PC-9 (cell line): ENCODE results near the gene SGMS1. TPM values are rescaled to one million over a fixed set of nuclear protein-coding genes. Genes with fewer than 3 reads are reported as not detected.

Experiments
- BruUV-seq: library from RNA; stranded (reverse); fragments of 400-500 nt; replicated peaks from 2 replicates; lab custom pipeline; 2021; lab: Mats Ljungman, UMichigan
- CTCF ChIA-PET: fragments of 300-600 bp; sonication (Branson Sonifier 250); formaldehyde crosslinking; loops from one replicate; lab custom pipeline; 2022; ENCODE audit warnings: antibody characterized with exemption; lab: Charles Lee
- POLR2A ChIA-PET: fragments of 300-600 bp; sonication (Branson Sonifier 250); formaldehyde crosslinking; loops from one replicate; lab custom pipeline; 2022; ENCODE audit warnings: antibody characterized with exemption; ENCODE audit not compliant: unreplicated experiment; lab: Charles Lee
- DNase-seq, 2 experiments: peaks; one replicate each; pipeline versions ENCODE4 v3.0.0 to v3.0.0-alpha.2; 2015 to 2022; ENCODE audit warnings: mixed read lengths in 1 of 2
- H2AFZ ChIP-seq: fragments of 200-600 bp; sonication (generic); 2 replicates; pipeline ENCODE4 v1.8.1; 2017; ENCODE audit warnings: antibody characterized with exemption
- H3F3A ChIP-seq: fragments of 200-600 bp; sonication (generic); 2 replicates; pipeline ENCODE4 v1.8.1; 2017; ENCODE audit warnings: antibody characterized with exemption, mild to moderate bottlenecking, low read depth; ENCODE audit not compliant: insufficient read depth
- H3K27ac ChIP-seq: fragments of 200-600 bp; sonication (generic); 2 replicates; pipeline ENCODE4 v1.6.1; 2016; ENCODE audit warnings: mixed run types
- H3K27me3 ChIP-seq: fragments of 200-600 bp; sonication (generic); 2 replicates; pipeline ENCODE4 v1.6.1; 2016; ENCODE audit warnings: low read depth, mixed run types; ENCODE audit not compliant: insufficient read depth
- H3K36me3 ChIP-seq: fragments of 200-600 bp; sonication (generic); 2 replicates; pipeline ENCODE4 v1.6.1; 2016; ENCODE audit warnings: low read depth, mixed run types
- H3K4me1 ChIP-seq: fragments of 200-600 bp; sonication (generic); replicated peaks from 2 replicates; pipeline ENCODE4 v1.6.1; 2016; ENCODE audit warnings: mixed run types; ENCODE audit not compliant: insufficient read depth
- H3K4me2 ChIP-seq: fragments of 200-600 bp; sonication (generic); 2 replicates; pipeline ENCODE4 v1.6.1; 2017; ENCODE audit warnings: mixed run types
- H3K4me3 ChIP-seq: fragments of 200-600 bp; sonication (generic); 2 replicates; pipeline ENCODE4 v1.6.1; 2016; ENCODE audit warnings: mixed run types
- H3K79me2 ChIP-seq: fragments of 200-600 bp; sonication (generic); 2 replicates; pipeline ENCODE4 v1.6.1; 2017; ENCODE audit warnings: low read depth, mixed run types
- H3K9me2 ChIP-seq: fragments of 200-600 bp; sonication (generic); 2 replicates; pipeline ENCODE4 v1.8.1; 2017; ENCODE audit warnings: mild to moderate bottlenecking; ENCODE audit not compliant: insufficient read depth
- H3K9me3 ChIP-seq: fragments of 200-600 bp; sonication (generic); 2 replicates; pipeline ENCODE4 v1.8.1; 2016; ENCODE audit warnings: low read depth; ENCODE audit not compliant: insufficient read depth
- H4K20me1 ChIP-seq: fragments of 200-600 bp; sonication (generic); 2 replicates; pipeline ENCODE4 v1.8.1; 2017; ENCODE audit not compliant: insufficient read depth
- CTCF ChIP-seq: fragments of 200-600 bp; sonication (generic); conservative IDR thresholded peaks from 2 replicates; pipeline ENCODE4 v1.6.1; 2017; ENCODE audit warnings: mixed run types, antibody characterized with exemption, mild to moderate bottlenecking, moderate library complexity
- EZH2 ChIP-seq: fragments of 200-600 bp; sonication (generic); IDR thresholded peaks from 2 replicates; pipeline ENCODE4 v1.8.0; 2017; ENCODE audit warnings: antibody characterized with exemption, low read depth
- intact Hi-C: fragments of 100-400 bp; cut with micrococcal nuclease; formaldehyde crosslinking; loops from one replicate; pipeline ENCODE4 v1.10.0; 2022; ENCODE audit not compliant: unreplicated experiment
- total RNA-seq: library from RNA; stranded (reverse); gene quantifications from 2 replicates; pipeline ENCODE4 v1.2.3, GENCODE V29; 2021

Gene SGMS1
- total RNA-seq, 1 experiment from 2014 or later, result 35.0 TPM

- Histone ChIP-seq H3K4me1 (peaks cover 4% of the 10 kb centered on the region; the same call in 1 of the 2 replicates), H4K20me1 (no peaks in the 10 kb centered on the region), H3K9me2 (0 out of 2 replicates have a peak, but pooled peaks cover 10% of the 10 kb centered on the region), H3K27ac (no peak overlapping the region), H3K79me2 (peaks cover 44% of the 10 kb centered on the region), H3K4me3 (no peak overlapping the region), H3K4me2 (no peak overlapping the region), H3K27me3 (no peaks in the 10 kb centered on the region), H2AFZ (no peak overlapping the region), H3K9me3 (no peaks in the 10 kb centered on the region), H3K36me3 (peaks cover 14% of the 10 kb centered on the region; the same call in 1 of the 2 replicates), H3F3A (peaks cover 9% of the 10 kb centered on the region; the same call in 1 of the 2 replicates)
- CTCF ChIA-PET, result no interaction called here
- POLR2A ChIA-PET, result interaction anchor here (0.8 kb wide), 1 partner anchor 67 kb away, joined by 3 read pairs; no protein-coding TSS in a partner anchor
- intact Hi-C loops, result no loop called here
- DNase-seq, result no peak
- TF ChIP-seq CTCF (no peak), EZH2 (no peak)
- no TSS peak for BruUV-seq
Measured at GRCh38 chr10:50331486-50331885, 292.3 kb downstream of the SGMS1 start.

- no peak overlapping the region for H3K4me3 ChIP-seq
- peak overlapping the region; percentile 62; the same call in 1 of the 2 replicates for H3K27ac ChIP-seq
- H3K4me2 ChIP-seq, result no peak overlapping the region
- TF ChIP-seq CTCF (no peak), EZH2 (no peak)
- peaks cover 35% of the 10 kb centered on the region for H3K79me2 ChIP-seq
- BruUV-seq, result no TSS peak
- intact Hi-C loops, result loop anchor here (5.0 kb wide), 2 partner anchors 35 to 80 kb away; no protein-coding TSS in a partner anchor
- peaks cover 24% of the 10 kb centered on the region for H3K4me1 ChIP-seq
- H3K36me3 ChIP-seq, result peaks cover 21% of the 10 kb centered on the region
- no peaks in the 10 kb centered on the region for H3K27me3 ChIP-seq
- DNase-seq, result peak in 1 of 2 experiments; percentile 52
- H4K20me1 ChIP-seq, result 0 out of 2 replicates have a peak, but pooled peaks cover 6% of the 10 kb centered on the region
- H3K9me3 ChIP-seq, result no peaks in the 10 kb centered on the region
- H2AFZ ChIP-seq, result no peak overlapping the region
- H3F3A ChIP-seq, result peaks cover 30% of the 10 kb centered on the region
- POLR2A ChIA-PET, result interaction anchor here (1.3 kb wide), 1 partner anchor 91 kb away, joined by 6 read pairs; no protein-coding TSS in a partner anchor
- H3K9me2 ChIP-seq, result 0 out of 2 replicates have a peak, but pooled peaks cover 10% of the 10 kb centered on the region
- CTCF ChIA-PET, result no interaction called here
Measured at GRCh38 chr10:50326757-50327701, 296.7 kb downstream of the SGMS1 start.

GRCh38 chr10:50326172-50326555 is 297.6 kb downstream of the SGMS1 start:
- CTCF ChIA-PET, result interaction anchor here (0.5 to 0.6 kb wide), 2 partner anchors 48 to 99 kb away, joined by 3 to 5 read pairs; no protein-coding TSS in a partner anchor
- H3K4me1 ChIP-seq, result peaks cover 24% of the 10 kb centered on the region
- H3K79me2 ChIP-seq, result peaks cover 29% of the 10 kb centered on the region
- H3K36me3 ChIP-seq, result peaks cover 28% of the 10 kb centered on the region
- BruUV-seq, result no TSS peak
- TF ChIP-seq EZH2, result no peak
- no peak for TF ChIP-seq CTCF
- H3F3A ChIP-seq, result peaks cover 30% of the 10 kb centered on the region
- POLR2A ChIA-PET, result interaction anchor here (0.6 to 1.3 kb wide), 2 partner anchors 28 to 92 kb away, joined by 6 to 7 read pairs; no protein-coding TSS in a partner anchor
- no peak for DNase-seq
- intact Hi-C loops, result loop anchor here (5.0 kb wide), 2 partner anchors 36 to 81 kb away; no protein-coding TSS in a partner anchor
- H4K20me1 ChIP-seq, result 0 out of 2 replicates have a peak, but pooled peaks cover 6% of the 10 kb centered on the region
- H3K27ac ChIP-seq, result peak overlapping the region; percentile 62
- H3K9me3 ChIP-seq, result no peaks in the 10 kb centered on the region
- no peak overlapping the region for H2AFZ ChIP-seq
- H3K4me3 ChIP-seq, result no peak overlapping the region
- no peaks in the 10 kb centered on the region for H3K27me3 ChIP-seq
- 0 out of 2 replicates have a peak, but pooled peaks cover 10% of the 10 kb centered on the region for H3K9me2 ChIP-seq
- H3K4me2 ChIP-seq, result no peak overlapping the region
